ENCODE data around the gene CTAGE9. TPM values are rescaled to one million over a fixed set of nuclear protein-coding genes. Genes with fewer than 3 reads are reported as not detected.

Gene CTAGE9
- total RNA-seq, 2 donors from 2014 or later: not detected

GRCh38 chr6:131682442-131682841 lies 28.4 kb downstream of the CTAGE9 start:
- intact Hi-C loops (cut with DNase I): no loop called here
- no peak for ATAC-seq
- DNase-seq: no peak

GRCh38 chr6:131681585-131681984 lies 29.2 kb downstream of the CTAGE9 start:
- intact Hi-C loops (cut with DNase I): no loop called here
- DNase-seq (no peak), ATAC-seq (no peak)

- no peak for DNase-seq
- no peak for ATAC-seq
- intact Hi-C loops (cut with DNase I): no loop called here
Observed at GRCh38 chr6:131680868-131681267, 29.9 kb downstream of the CTAGE9 start.

GRCh38 chr6:131678442-131678841 lies 32.4 kb downstream of the CTAGE9 start:
- DNase-seq: no peak
- no peak for ATAC-seq
- intact Hi-C loops (cut with DNase I): no loop called here

- ATAC-seq: no peak
- intact Hi-C loops (cut with DNase I): no loop called here
Observed at GRCh38 chr6:131673184-131673583, 37.6 kb downstream of the CTAGE9 start.

GRCh38 chr6:131669891-131670290 lies 40.9 kb downstream of the CTAGE9 start:
- intact Hi-C loops (cut with DNase I): no loop called here
- ATAC-seq (no peak), DNase-seq (no peak)

More at GRCh38 chr6:131673184-131673583, 37.6 kb downstream of the CTAGE9 start:
- no peak for DNase-seq

- DNase-seq: no peak
- no peak for ATAC-seq
- intact Hi-C loops (cut with DNase I): no loop called here
Observed at GRCh38 chr6:131663578-131664165, 47.1 kb downstream of the CTAGE9 start.

GRCh38 chr6:131660195-131660594 lies 50.6 kb downstream of the CTAGE9 start:
- intact Hi-C loops (cut with DNase I): no loop called here
- ATAC-seq: no peak
- DNase-seq: no peak

Other genes starting within 250 kb of the CTAGE9 start
- gene ARG1, start 137.8 kb downstream of the CTAGE9 start, total RNA-seq: under 1 TPM; 0.50 to 0.65 TPM
- 10 to 100 TPM; 12.5 to 15.1 TPM for gene MED23, start 82.8 kb downstream of the CTAGE9 start, total RNA-seq
- gene ENPP3, start 73.7 kb downstream of the CTAGE9 start, total RNA-seq: under 1 TPM; 0.16 to 0.53 TPM
- not detected for gene OR2A4, start 9.6 kb downstream of the CTAGE9 start, total RNA-seq
- 1 to 10 TPM; 3.9 to 6.9 TPM for gene ENPP1, start 97.0 kb upstream of the CTAGE9 start, total RNA-seq
- 100 to 1,000 TPM; 194 to 230 TPM for gene CCN2, start 240.4 kb upstream of the CTAGE9 start, total RNA-seq